ENCODE results near the gene C5.

C5 gene

GRCh38 chr9:120948824-120949223 lies 101.3 kb downstream of the C5 start:
- H3K4me3 ChIP-seq (ENCODE audit: low read depth in 1 of 5, low read length in 5 of 5): no peak overlapping the region
- H3K9me3 ChIP-seq (ENCODE audit: control insufficient read depth in 5 of 5, low read length in 5 of 5): no peaks in the 10 kb centered on the region
- no peak overlapping the region for H3K9ac ChIP-seq (ENCODE audit: low read length in 5 of 5)
- H3K27ac ChIP-seq (ENCODE audit: low read depth, low read length): no peak overlapping the region
- H3K4me1 ChIP-seq (ENCODE audit: control insufficient read depth in 5 of 5, insufficient read depth in 5 of 5, low read length in 5 of 5): peaks cover 0 to 4% (median 0%) of the 10 kb centered on the region in 5 donors
- H3K27me3 ChIP-seq (ENCODE audit: control insufficient read depth in 5 of 5, insufficient read depth in 4 of 5, low read length in 5 of 5): no peaks in the 10 kb centered on the region
- H3K36me3 ChIP-seq (ENCODE audit: control insufficient read depth in 5 of 5, insufficient read depth in 5 of 5, low read length in 5 of 5): peaks cover 0 to 3% (median 3%) of the 10 kb centered on the region in 5 donors

- H3K9me3 ChIP-seq (ENCODE audit: control insufficient read depth in 5 of 5, low read length in 5 of 5): no peaks in the 10 kb centered on the region
- no peak overlapping the region for H3K9ac ChIP-seq (ENCODE audit: low read length in 5 of 5)
- no peak overlapping the region for H3K27ac ChIP-seq (ENCODE audit: low read depth, low read length)
- H3K4me1 ChIP-seq (ENCODE audit: control insufficient read depth in 5 of 5, insufficient read depth in 5 of 5, low read length in 5 of 5): peaks cover 0 to 10% (median 7%) of the 10 kb centered on the region in 5 donors
- H3K36me3 ChIP-seq (ENCODE audit: control insufficient read depth in 5 of 5, insufficient read depth in 5 of 5, low read length in 5 of 5): peaks cover 0 to 3% (median 0%) of the 10 kb centered on the region in 5 donors
- no peak overlapping the region for H3K4me3 ChIP-seq (ENCODE audit: low read depth in 1 of 5, low read length in 5 of 5)
- H3K27me3 ChIP-seq (ENCODE audit: control insufficient read depth in 5 of 5, insufficient read depth in 4 of 5, low read length in 5 of 5): no peaks in the 10 kb centered on the region
Measured at GRCh38 chr9:120947222-120947621, 102.9 kb downstream of the C5 start.

DNA sequence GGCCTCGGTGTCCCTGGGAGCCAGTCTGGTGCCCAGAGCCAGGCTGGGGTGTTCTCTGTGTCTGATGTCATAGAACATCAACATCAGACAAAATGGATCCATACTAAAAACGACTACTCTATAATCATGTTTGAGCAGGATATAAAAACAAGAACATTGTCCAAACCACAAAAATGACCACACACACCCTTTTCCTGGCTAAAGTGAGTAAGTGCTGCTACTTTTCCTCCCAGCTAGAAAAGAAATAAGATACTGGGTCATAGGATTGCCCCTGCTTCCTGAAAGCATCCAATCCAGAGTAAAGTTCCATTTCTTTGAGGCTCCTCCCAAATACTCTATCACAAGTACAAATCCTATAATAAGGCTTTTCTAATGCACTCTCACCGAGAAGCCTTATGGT lies 103.8 kb downstream of the C5 start:
- H3K27ac ChIP-seq (ENCODE audit: low read depth, low read length): no peak overlapping the region
- H3K9ac ChIP-seq (ENCODE audit: low read length in 5 of 5): no peak overlapping the region
- no peaks in the 10 kb centered on the region for H3K9me3 ChIP-seq (ENCODE audit: control insufficient read depth in 5 of 5, low read length in 5 of 5)
- H3K4me3 ChIP-seq (ENCODE audit: low read depth in 1 of 5, low read length in 5 of 5): no peak overlapping the region
- H3K4me1 ChIP-seq (ENCODE audit: control insufficient read depth in 5 of 5, insufficient read depth in 5 of 5, low read length in 5 of 5): peaks cover 0 to 17% (median 16%) of the 10 kb centered on the region in 5 donors
- peaks cover 0 to 3% (median 0%) of the 10 kb centered on the region in 5 donors for H3K36me3 ChIP-seq (ENCODE audit: control insufficient read depth in 5 of 5, insufficient read depth in 5 of 5, low read length in 5 of 5)
- H3K27me3 ChIP-seq (ENCODE audit: control insufficient read depth in 5 of 5, insufficient read depth in 4 of 5, low read length in 5 of 5): no peaks in the 10 kb centered on the region

- Histone ChIP-seq H3K27me3 (ENCODE audit: control insufficient read depth in 5 of 5, insufficient read depth in 4 of 5, low read length in 5 of 5) (no peaks in the 10 kb centered on the region), H3K36me3 (ENCODE audit: control insufficient read depth in 5 of 5, insufficient read depth in 5 of 5, low read length in 5 of 5) (no peaks in the 10 kb centered on the region), H3K27ac (ENCODE audit: low read depth, low read length) (no peak overlapping the region), H3K4me1 (ENCODE audit: control insufficient read depth in 5 of 5, insufficient read depth in 5 of 5, low read length in 5 of 5) (peaks cover 0 to 20% (median 19%) of the 10 kb centered on the region in 5 donors), H3K9me3 (ENCODE audit: control insufficient read depth in 5 of 5, low read length in 5 of 5) (no peaks in the 10 kb centered on the region), H3K4me3 (ENCODE audit: low read depth in 1 of 5, low read length in 5 of 5) (no peak overlapping the region), H3K9ac (ENCODE audit: low read length in 5 of 5) (no peak overlapping the region)
Measured at GRCh38 chr9:120944948-120945347, 105.1 kb downstream of the C5 start.

GRCh38 chr9:120944434-120944843 lies 105.6 kb downstream of the C5 start:
- H3K36me3 ChIP-seq (ENCODE audit: control insufficient read depth in 5 of 5, insufficient read depth in 5 of 5, low read length in 5 of 5): no peaks in the 10 kb centered on the region
- H3K9me3 ChIP-seq (ENCODE audit: control insufficient read depth in 5 of 5, low read length in 5 of 5): no peaks in the 10 kb centered on the region
- H3K27ac ChIP-seq (ENCODE audit: low read depth, low read length): no peak overlapping the region

GRCh38 chr9:120942186-120943001 lies 107.7 kb downstream of the C5 start:
- Histone ChIP-seq H3K4me3 (ENCODE audit: low read depth in 1 of 5, low read length in 5 of 5) (no peak overlapping the region), H3K9me3 (ENCODE audit: control insufficient read depth in 5 of 5, low read length in 5 of 5) (no peaks in the 10 kb centered on the region), H3K27me3 (ENCODE audit: control insufficient read depth in 5 of 5, insufficient read depth in 4 of 5, low read length in 5 of 5) (no peaks in the 10 kb centered on the region), H3K27ac (ENCODE audit: low read depth, low read length) (peak overlapping the region; percentile 61), H3K9ac (ENCODE audit: low read length in 5 of 5) (peak overlapping the region in 2 of 5 donors; percentile 28 to 71), H3K4me1 (ENCODE audit: control insufficient read depth in 5 of 5, insufficient read depth in 5 of 5, low read length in 5 of 5) (peaks cover 0 to 29% (median 19%) of the 10 kb centered on the region in 5 donors), H3K36me3 (ENCODE audit: control insufficient read depth in 5 of 5, insufficient read depth in 5 of 5, low read length in 5 of 5) (no peaks in the 10 kb centered on the region)

More at GRCh38 chr9:120944434-120944843, 105.6 kb downstream of the C5 start:
- H3K4me3 ChIP-seq (ENCODE audit: low read depth in 1 of 5, low read length in 5 of 5): no peak overlapping the region
- no peaks in the 10 kb centered on the region for H3K27me3 ChIP-seq (ENCODE audit: control insufficient read depth in 5 of 5, insufficient read depth in 4 of 5, low read length in 5 of 5)
- peaks cover 0 to 20% (median 19%) of the 10 kb centered on the region in 5 donors for H3K4me1 ChIP-seq (ENCODE audit: control insufficient read depth in 5 of 5, insufficient read depth in 5 of 5, low read length in 5 of 5)
- no peak overlapping the region for H3K9ac ChIP-seq (ENCODE audit: low read length in 5 of 5)

DNA sequence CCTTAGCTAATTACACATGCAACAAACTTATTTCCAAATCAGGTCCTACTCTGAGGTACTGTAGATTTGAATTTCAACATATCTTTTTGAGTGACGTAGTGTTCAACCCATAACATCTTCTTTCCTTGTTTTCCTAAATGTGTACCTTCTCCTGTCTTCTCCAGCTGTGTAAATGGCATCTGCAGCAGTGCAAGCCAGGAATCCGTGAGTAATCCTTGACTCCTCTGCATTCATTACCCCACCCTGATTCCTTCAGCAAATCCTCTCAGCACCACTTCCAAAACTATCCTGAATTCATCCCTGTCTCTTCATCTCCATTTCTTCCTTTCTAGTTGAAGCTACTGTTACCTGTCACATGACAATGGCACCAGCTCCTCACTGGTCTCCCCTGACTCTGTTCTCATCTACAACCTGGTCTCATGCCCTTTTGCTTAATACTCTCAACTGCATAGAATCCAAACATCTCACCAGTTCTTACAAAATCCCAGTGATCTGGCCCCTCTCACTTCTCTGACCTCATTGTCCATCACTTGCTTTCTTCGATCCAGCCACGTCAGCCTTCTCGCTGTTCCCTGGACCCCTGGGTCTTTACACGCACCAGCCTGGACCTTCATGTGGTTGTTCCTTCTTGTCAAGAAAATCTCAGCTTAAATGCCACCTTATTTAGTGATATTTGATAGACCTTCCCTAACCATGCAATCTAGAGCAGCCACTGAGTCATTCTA lies 108.9 kb downstream of the C5 start:
- no peak overlapping the region for H3K9ac ChIP-seq (ENCODE audit: low read length in 5 of 5)
- H3K27me3 ChIP-seq (ENCODE audit: control insufficient read depth in 5 of 5, insufficient read depth in 4 of 5, low read length in 5 of 5): no peaks in the 10 kb centered on the region
- peak overlapping the region; percentile 2 for H3K27ac ChIP-seq (ENCODE audit: low read depth, low read length)

GRCh38 chr9:120940573-120940972 lies 109.5 kb downstream of the C5 start:
- Histone ChIP-seq H3K9ac (ENCODE audit: low read length in 5 of 5) (no peak overlapping the region), H3K9me3 (ENCODE audit: control insufficient read depth in 5 of 5, low read length in 5 of 5) (no peaks in the 10 kb centered on the region), H3K4me1 (ENCODE audit: control insufficient read depth in 5 of 5, insufficient read depth in 5 of 5, low read length in 5 of 5) (peaks cover 6 to 42% (median 34%) of the 10 kb centered on the region in 5 donors), H3K27me3 (ENCODE audit: control insufficient read depth in 5 of 5, insufficient read depth in 4 of 5, low read length in 5 of 5) (no peaks in the 10 kb centered on the region), H3K36me3 (ENCODE audit: control insufficient read depth in 5 of 5, insufficient read depth in 5 of 5, low read length in 5 of 5) (no peaks in the 10 kb centered on the region), H3K27ac (ENCODE audit: low read depth, low read length) (no peak overlapping the region), H3K4me3 (ENCODE audit: low read depth in 1 of 5, low read length in 5 of 5) (no peak overlapping the region)

More for the DNA sequence above, 108.9 kb downstream of the C5 start:
- no peaks in the 10 kb centered on the region for H3K36me3 ChIP-seq (ENCODE audit: control insufficient read depth in 5 of 5, insufficient read depth in 5 of 5, low read length in 5 of 5)
- no peaks in the 10 kb centered on the region for H3K9me3 ChIP-seq (ENCODE audit: control insufficient read depth in 5 of 5, low read length in 5 of 5)
- no peak overlapping the region for H3K4me3 ChIP-seq (ENCODE audit: low read depth in 1 of 5, low read length in 5 of 5)
- peaks cover 0 to 36% (median 28%) of the 10 kb centered on the region in 5 donors for H3K4me1 ChIP-seq (ENCODE audit: control insufficient read depth in 5 of 5, insufficient read depth in 5 of 5, low read length in 5 of 5)

DNA sequence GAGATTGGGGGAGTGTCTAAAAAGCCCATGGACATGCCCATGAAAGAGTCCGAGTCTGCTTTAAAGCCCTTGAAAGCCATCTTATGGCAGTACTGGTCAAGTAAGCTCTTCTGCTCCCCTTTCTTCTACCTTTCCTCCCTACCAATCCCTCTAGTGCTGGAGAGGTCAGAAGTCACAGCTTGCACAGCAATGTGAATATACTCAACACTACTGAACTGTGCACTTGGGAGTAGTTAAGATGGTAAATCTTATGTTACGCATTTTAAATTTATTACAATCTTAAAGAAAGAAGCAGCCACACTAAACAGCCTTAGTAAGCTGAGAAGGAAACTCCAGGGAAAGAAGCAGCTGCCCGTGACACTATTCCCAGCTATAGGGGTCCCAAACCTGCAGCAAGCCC lies 111.2 kb downstream of the C5 start:
- H3K9ac ChIP-seq (ENCODE audit: low read length in 5 of 5): no peak overlapping the region
- H3K27me3 ChIP-seq (ENCODE audit: control insufficient read depth in 5 of 5, insufficient read depth in 4 of 5, low read length in 5 of 5): no peaks in the 10 kb centered on the region
- peaks cover 11 to 54% (median 50%) of the 10 kb centered on the region in 5 donors for H3K4me1 ChIP-seq (ENCODE audit: control insufficient read depth in 5 of 5, insufficient read depth in 5 of 5, low read length in 5 of 5)
- H3K4me3 ChIP-seq (ENCODE audit: low read depth in 1 of 5, low read length in 5 of 5): no peak overlapping the region
- H3K36me3 ChIP-seq (ENCODE audit: control insufficient read depth in 5 of 5, insufficient read depth in 5 of 5, low read length in 5 of 5): no peaks in the 10 kb centered on the region
- no peaks in the 10 kb centered on the region for H3K9me3 ChIP-seq (ENCODE audit: control insufficient read depth in 5 of 5, low read length in 5 of 5)
- no peak overlapping the region for H3K27ac ChIP-seq (ENCODE audit: low read depth, low read length)

DNA sequence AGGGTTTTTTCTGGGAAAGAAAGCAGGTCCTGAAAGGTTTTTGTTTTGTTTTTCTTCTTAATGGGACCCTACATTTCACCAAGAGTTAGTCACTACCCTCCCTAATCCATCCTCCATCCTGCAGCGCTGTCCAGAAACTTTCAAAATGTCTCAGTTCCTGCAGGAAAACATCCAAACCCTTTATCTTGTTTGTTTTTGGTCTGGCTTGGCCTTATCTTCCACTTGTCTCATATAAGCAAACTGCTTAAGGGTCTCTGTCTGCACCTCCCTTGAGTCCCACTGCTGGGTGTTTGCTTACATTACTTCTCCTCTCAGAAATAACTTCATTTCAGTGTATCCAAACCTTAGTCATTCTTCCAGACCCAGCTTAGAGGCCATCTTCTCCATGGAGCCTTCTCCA lies 112.5 kb downstream of the C5 start:
- Histone ChIP-seq H3K27me3 (ENCODE audit: control insufficient read depth in 5 of 5, insufficient read depth in 4 of 5, low read length in 5 of 5) (no peaks in the 10 kb centered on the region), H3K4me1 (ENCODE audit: control insufficient read depth in 5 of 5, insufficient read depth in 5 of 5, low read length in 5 of 5) (peaks cover 11 to 50% (median 47%) of the 10 kb centered on the region in 5 donors), H3K9ac (ENCODE audit: low read length in 5 of 5) (peak overlapping the region in 1 of 5 donors; percentile 41), H3K36me3 (ENCODE audit: control insufficient read depth in 5 of 5, insufficient read depth in 5 of 5, low read length in 5 of 5) (no peaks in the 10 kb centered on the region), H3K9me3 (ENCODE audit: control insufficient read depth in 5 of 5, low read length in 5 of 5) (no peaks in the 10 kb centered on the region), H3K27ac (ENCODE audit: low read depth, low read length) (peak overlapping the region; percentile 97), H3K4me3 (ENCODE audit: low read depth in 1 of 5, low read length in 5 of 5) (no peak overlapping the region)

Data from subcutaneous abdominal adipose tissue (tissue), 5 donors.